D721Med (cell line): Measurements from ENCODE around the gene ANK2.

ENCODE experiments used
- DNase-seq: peaks from one replicate; pipeline ENCODE4 v3.0.0; 2011; ENCODE audit warnings: low spot score; ENCODE audit not compliant: insufficient read length
- FAIRE-seq: peaks from 2 replicates; lab custom pipeline; 2011; peaks lifted over from hg19 to GRCh38; lab: Jason Lieb, UNC
- CTCF ChIP-seq: IDR thresholded peaks from 2 replicates; pipeline ENCODE4 v1.5.1; 2012; ENCODE audit warnings: mild to moderate bottlenecking, control low read depth; ENCODE audit not compliant: insufficient read depth; ENCODE audit errors: missing control alignments

The ANK2 gene

GRCh38 chr4:113398441-113399143 is 349.1 kb downstream of the ANK2 start:
- FAIRE-seq = no peak
- no peak for DNase-seq
- no peak for TF ChIP-seq CTCF

DNA sequence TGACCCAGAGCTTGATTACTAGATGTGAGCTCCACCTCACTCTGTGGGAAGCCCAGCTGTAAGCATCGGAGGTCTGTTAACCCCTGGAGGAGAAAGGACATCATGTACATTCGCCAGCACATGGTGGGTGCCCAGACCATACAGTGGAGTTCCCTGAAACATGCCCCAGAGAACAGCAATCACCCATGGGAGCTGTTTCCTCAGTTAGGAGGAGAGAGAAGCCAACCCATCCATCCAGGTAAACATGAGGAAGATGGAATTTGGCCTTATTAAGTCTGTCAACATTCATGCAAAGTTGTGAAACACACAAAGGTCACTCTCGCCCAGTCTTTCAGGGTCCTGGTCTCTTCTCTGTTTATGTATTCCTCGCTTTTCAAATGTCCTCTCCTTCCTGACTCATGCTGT is 354.7 kb downstream of the ANK2 start:
- FAIRE-seq = no peak
- DNase-seq = no peak
- no peak for TF ChIP-seq CTCF

DNA sequence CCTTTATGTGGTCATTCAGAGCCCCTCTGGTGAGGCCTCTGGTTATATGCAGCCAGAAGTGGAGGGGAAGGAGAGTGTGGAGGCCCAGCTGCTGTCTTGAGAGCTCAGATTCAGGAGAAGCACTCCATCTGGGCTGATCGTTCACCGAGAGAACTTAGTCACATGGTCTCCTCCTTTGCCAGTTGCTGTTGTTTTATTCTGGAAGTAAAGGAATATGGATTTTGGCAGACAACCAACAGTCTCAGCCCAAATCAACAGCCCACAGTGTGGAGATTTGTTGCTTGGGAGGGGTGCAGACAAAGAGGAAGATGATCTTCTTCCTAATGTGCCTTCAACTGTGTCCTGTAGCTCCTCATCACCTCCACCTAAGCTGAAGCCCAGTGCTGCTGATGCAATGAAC is 355.4 kb downstream of the ANK2 start:
- DNase-seq (no peak), FAIRE-seq (no peak)
- no peak for TF ChIP-seq CTCF

DNA sequence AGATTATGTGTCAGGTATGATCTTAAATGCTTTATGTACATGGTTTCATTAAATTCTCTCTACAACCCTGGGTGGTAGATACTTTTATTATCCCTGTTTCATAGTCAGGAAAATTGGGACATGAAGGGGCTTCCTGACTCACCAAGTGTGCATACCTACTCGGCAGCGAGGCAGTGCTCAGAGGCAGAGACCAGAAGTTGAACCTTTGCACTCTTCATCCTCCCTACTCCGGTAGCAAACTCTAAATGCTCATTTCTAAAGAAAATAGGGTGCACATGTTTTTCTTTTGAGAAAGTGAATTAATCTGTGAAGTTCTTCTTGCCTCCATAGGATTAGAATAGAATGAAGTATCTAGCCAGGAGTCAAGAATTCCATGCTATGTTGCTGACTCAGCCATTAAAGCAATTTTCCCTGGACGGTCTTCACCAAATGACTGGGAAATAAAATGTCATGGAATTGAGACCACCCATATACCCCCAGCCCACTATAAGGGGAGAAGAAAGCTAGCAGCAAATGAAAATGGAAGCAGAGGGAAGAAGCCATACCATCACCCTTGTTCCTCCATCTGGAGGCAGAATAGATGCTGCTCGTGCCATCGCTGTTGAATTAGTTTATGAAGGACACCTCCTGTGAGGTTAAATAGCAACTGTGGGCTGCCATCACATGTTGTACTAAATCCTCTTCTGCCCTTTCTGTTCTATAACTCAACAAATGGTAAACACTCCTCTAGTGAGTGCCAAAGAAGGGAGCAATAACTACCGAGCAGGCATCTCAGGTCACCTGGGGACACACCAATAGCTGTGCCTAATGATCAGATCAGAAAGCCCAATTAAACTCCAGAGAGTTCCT is 356.6 kb downstream of the ANK2 start:
- FAIRE-seq (no peak), DNase-seq (no peak)
- TF ChIP-seq CTCF = no peak

GRCh38 chr4:113406723-113407016 is 357.2 kb downstream of the ANK2 start:
- no peak for FAIRE-seq
- no peak for TF ChIP-seq CTCF
- no peak for DNase-seq

DNA sequence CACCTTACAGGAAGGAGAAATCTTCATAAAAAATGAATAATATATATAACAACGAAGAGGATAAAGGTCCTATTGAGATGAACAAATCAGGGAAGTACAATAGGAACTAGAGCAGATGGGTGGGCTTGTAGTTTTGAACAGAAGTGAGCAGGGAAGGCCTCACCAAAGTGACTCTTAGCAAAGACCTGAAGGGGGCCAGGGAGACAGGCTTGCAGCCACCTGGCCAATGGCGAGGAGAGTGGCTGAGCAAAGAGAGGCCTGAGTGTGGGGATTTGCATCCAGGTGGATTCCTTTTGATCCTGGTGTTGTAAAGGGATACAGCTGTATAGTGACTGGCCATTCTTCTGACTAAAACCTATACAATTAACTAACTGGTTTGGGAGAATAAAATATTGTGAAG is 358.0 kb downstream of the ANK2 start:
- DNase-seq (no peak), FAIRE-seq (no peak)
- no peak for TF ChIP-seq CTCF

DNA sequence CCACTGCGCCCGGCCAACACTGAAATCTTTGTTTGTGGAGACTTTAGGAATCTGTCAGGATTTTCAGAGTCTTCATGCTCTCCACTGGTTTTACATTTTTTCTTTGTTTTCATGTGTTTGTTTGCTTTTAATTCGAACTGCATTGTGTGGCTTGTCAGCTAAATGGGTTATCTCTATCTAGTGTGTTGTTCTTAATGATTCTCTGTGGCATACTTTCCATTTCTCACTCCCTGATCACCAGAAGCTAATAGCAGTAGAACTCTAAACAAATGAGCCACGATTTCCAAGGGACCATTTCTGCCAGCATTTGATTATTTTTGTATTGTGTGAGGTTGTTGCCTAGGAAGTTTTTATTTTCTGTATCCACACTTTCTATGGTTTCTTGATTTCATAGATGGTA is 359.7 kb downstream of the ANK2 start:
- no peak for TF ChIP-seq CTCF
- no peak for FAIRE-seq
- DNase-seq = no peak
